Heart left ventricle (tissue), 13 donors: ENCODE results near the gene SUGCT.

Experiments used
- POLR2A ChIP-seq, 2 donors: fragments of 450-650 bp; IDR thresholded peaks; one replicate each; pipeline ENCODE4 v1.6.1; 2017; ENCODE audit warnings: antibody characterized with exemption in 2 of 2, mild to moderate bottlenecking in 2 of 2, moderate library complexity in 2 of 2
- TF ChIP-seq, protein P1 (sequence below), 12 donors: fragments of 200-600 bp; sonication (generic) in 4 of 12; IDR thresholded peaks; one replicate each; pipeline versions ENCODE4 v1.5.0 to v1.8.0; 2018 to 2022; ENCODE audit warnings: antibody characterized with exemption in 12 of 12, mild to moderate bottlenecking in 5 of 12
- donor health status: ischemic (EF 13 %, LVEDD 7.1; RV severe dilation, severe dysfunction).
- donor health status: DM: no; HTN: yes; CAD: no.
- donor health status: DM: no; HTN: no; CAD: no.
- donor health status: ischemic (EF 25% LVEDD 6.9; RV normal size, moderate dysfunction).
- donor health status: ischemic (EF 25% LVEDD 5.7; RV mildly dilated, moderate dysfunction).
- donor health status: ischemic (EF 35%, LVEDD 5.7; RV mildly dilated, moderate dysfunction).
- donor health status: nonischemic (EF 11% LVEDD 7.7; RV severe dilation, severe dysfunction).
- donor health status: DM: yes; HTN: yes; CAD: no.
- donor health status: PGD.
- donor health status: ischemic (EF 29% LVEDD 5.4; RV normal size, mild dysfunction).
- donor health status: nonischemic (EF 23%, LVEDD 6.1; RV moderate dilation, normal function).

DNA sequence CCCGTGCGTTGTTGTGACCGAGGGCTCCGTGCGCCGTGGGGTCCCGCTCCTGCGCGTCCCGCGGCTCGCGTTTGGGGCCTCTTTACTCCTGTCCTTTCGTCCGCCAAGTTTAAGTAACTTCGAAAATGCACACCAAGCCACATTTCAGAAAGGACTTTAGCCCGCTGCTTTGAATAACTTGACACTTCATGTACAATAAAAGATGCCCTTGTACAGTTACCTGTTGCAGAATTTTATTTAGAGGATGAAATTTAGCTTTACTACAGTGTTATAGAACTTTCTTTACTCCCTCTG is 459 bp downstream of the SUGCT start:
- TF ChIP-seq POLR2A (IDR thresholded peaks at IDR 0.05), result no peak
- TF ChIP-seq, protein P1, sequence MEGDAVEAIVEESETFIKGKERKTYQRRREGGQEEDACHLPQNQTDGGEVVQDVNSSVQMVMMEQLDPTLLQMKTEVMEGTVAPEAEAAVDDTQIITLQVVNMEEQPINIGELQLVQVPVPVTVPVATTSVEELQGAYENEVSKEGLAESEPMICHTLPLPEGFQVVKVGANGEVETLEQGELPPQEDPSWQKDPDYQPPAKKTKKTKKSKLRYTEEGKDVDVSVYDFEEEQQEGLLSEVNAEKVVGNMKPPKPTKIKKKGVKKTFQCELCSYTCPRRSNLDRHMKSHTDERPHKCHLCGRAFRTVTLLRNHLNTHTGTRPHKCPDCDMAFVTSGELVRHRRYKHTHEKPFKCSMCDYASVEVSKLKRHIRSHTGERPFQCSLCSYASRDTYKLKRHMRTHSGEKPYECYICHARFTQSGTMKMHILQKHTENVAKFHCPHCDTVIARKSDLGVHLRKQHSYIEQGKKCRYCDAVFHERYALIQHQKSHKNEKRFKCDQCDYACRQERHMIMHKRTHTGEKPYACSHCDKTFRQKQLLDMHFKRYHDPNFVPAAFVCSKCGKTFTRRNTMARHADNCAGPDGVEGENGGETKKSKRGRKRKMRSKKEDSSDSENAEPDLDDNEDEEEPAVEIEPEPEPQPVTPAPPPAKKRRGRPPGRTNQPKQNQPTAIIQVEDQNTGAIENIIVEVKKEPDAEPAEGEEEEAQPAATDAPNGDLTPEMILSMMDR (IDR thresholded peaks at IDR 0.05), result no peak
